ENCODE measurements around the gene NELFA. TPM values are rescaled to one million over a fixed set of nuclear protein-coding genes. Genes with fewer than 3 reads are reported as not detected.

NELFA gene
- total RNA-seq, 1 experiment from 2014 or later: 58.3 TPM

DNA sequence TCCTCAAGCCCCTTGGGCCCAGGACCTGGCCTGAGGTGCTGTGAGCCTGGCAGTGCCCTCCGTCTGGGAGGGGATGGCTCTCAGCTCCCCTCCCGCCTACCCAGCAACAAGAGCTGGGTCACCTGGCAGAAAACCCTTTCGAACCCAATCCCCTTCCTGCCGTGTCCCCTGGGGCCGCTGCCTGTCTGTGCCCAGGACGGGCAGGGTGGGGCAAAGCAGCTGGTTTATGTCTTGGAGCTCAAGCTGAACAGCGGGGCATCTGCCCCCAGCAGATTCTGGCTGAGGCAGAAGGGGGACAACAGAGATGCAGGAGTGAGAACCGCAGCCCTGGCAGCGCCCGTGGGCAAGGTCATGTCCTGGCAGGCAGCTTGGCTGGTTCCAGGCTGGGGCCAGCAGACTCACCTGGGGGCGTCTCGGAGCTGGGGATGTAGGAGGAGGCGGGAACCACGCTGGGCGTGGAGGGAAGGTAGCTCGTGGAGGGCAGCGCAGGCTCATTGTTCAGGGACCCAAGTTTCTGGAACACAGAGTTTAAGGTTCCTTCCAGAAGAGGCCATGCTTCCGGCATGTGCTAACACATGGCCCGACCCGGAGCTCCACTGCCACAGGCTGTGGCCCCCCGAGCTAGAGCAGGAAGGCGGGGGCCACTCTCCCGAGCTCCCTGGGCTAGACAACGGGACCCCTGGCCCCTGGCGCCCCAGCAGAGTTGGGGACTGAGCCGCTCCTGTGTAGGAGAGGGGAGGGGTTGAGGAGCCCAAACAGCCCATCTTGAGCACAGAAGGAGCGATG lies 24.2 kb downstream of the NELFA start:
- H3K27me3 ChIP-seq (replicated peaks; ENCODE audit: insufficient read depth, low read depth, low read length, poor library complexity): no peaks in the 10 kb centered on the region
- no peaks in the 10 kb centered on the region for H3K9me3 ChIP-seq (ENCODE audit: low read depth, low read length, poor library complexity, severe bottlenecking)
- BruUV-seq (replicated peaks): no TSS peak
- DNase-seq (ENCODE audit: low spot score): peak; percentile 34
- ChIA-PET POLR2A (ENCODE audit: low non-redundant PET) (no interaction called here), CTCF (no interaction called here)
- no peak overlapping the region for H3K27ac ChIP-seq (ENCODE audit: low read depth, low read length, poor library complexity, severe bottlenecking)
- intact Hi-C loops (cut with micrococcal nuclease; ENCODE audit: unreplicated experiment): no loop called here
- no peak overlapping the region for H3K4me3 ChIP-seq (ENCODE audit: low read depth, low read length, poor library complexity, severe bottlenecking)
- TF ChIP-seq EZH2 (IDR thresholded peaks at IDR 0.05; ENCODE audit: borderline replicate concordance, low read depth, low read length, poor library complexity, severe bottlenecking): no peak
- TF ChIP-seq, protein P1, sequence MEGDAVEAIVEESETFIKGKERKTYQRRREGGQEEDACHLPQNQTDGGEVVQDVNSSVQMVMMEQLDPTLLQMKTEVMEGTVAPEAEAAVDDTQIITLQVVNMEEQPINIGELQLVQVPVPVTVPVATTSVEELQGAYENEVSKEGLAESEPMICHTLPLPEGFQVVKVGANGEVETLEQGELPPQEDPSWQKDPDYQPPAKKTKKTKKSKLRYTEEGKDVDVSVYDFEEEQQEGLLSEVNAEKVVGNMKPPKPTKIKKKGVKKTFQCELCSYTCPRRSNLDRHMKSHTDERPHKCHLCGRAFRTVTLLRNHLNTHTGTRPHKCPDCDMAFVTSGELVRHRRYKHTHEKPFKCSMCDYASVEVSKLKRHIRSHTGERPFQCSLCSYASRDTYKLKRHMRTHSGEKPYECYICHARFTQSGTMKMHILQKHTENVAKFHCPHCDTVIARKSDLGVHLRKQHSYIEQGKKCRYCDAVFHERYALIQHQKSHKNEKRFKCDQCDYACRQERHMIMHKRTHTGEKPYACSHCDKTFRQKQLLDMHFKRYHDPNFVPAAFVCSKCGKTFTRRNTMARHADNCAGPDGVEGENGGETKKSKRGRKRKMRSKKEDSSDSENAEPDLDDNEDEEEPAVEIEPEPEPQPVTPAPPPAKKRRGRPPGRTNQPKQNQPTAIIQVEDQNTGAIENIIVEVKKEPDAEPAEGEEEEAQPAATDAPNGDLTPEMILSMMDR (conservative IDR thresholded peaks at IDR 0.05; ENCODE audit: low read depth, low read length): no peak
- H3K36me3 ChIP-seq (ENCODE audit: insufficient read depth, low read length, poor library complexity, severe bottlenecking): peaks cover 91% of the 10 kb centered on the region
- H3K4me1 ChIP-seq (ENCODE audit: insufficient read depth, low read length, poor library complexity, severe bottlenecking): peaks cover 3% of the 10 kb centered on the region

DNA sequence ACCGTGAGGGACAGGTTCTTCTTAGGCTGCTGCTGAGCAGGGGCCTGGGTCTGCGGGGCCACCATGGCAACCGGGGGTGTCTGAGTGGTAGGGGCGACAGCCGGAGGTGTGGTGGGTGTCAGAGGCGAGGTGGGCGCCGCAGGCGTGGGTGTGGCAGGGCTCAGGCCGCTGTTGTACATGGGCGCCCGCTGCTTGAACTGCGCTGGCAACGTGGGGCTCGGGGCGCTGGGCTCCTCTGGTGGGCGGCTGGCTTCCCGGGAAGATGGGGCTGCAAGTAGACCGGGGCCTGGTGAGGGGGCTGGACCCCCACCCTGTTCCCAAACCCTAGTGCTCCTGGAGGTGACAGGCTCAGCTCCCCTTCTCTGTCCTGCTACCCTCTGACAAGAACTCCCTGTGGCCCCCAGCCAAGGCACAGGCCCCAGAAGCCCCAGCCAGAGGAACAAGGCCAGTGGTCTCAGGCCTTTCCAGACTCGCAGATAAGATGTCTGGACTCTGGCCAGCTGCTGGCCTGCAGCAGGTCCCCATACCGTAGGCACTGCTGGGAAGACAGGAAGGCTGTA lies 24.8 kb downstream of the NELFA start:
- TF ChIP-seq EZH2 (IDR thresholded peaks at IDR 0.05; ENCODE audit: borderline replicate concordance, low read depth, low read length, poor library complexity, severe bottlenecking): no peak
- TF ChIP-seq, protein P1 (conservative IDR thresholded peaks at IDR 0.05; ENCODE audit: low read depth, low read length): no peak
- intact Hi-C loops (cut with micrococcal nuclease; ENCODE audit: unreplicated experiment): no loop called here
- CTCF ChIA-PET: no interaction called here
- Histone ChIP-seq H3K4me3 (ENCODE audit: low read depth, low read length, poor library complexity, severe bottlenecking) (no peak overlapping the region), H3K9me3 (ENCODE audit: low read depth, low read length, poor library complexity, severe bottlenecking) (no peaks in the 10 kb centered on the region), H3K36me3 (ENCODE audit: insufficient read depth, low read length, poor library complexity, severe bottlenecking) (peaks cover 93% of the 10 kb centered on the region), H3K27ac (ENCODE audit: low read depth, low read length, poor library complexity, severe bottlenecking) (no peak overlapping the region), H3K4me1 (ENCODE audit: insufficient read depth, low read length, poor library complexity, severe bottlenecking) (peaks cover 7% of the 10 kb centered on the region), H3K27me3 (replicated peaks; ENCODE audit: insufficient read depth, low read depth, low read length, poor library complexity) (no peaks in the 10 kb centered on the region)
- POLR2A ChIA-PET (ENCODE audit: low non-redundant PET): no interaction called here
- no peak for DNase-seq (ENCODE audit: low spot score)
- BruUV-seq (replicated peaks): no TSS peak

DNA sequence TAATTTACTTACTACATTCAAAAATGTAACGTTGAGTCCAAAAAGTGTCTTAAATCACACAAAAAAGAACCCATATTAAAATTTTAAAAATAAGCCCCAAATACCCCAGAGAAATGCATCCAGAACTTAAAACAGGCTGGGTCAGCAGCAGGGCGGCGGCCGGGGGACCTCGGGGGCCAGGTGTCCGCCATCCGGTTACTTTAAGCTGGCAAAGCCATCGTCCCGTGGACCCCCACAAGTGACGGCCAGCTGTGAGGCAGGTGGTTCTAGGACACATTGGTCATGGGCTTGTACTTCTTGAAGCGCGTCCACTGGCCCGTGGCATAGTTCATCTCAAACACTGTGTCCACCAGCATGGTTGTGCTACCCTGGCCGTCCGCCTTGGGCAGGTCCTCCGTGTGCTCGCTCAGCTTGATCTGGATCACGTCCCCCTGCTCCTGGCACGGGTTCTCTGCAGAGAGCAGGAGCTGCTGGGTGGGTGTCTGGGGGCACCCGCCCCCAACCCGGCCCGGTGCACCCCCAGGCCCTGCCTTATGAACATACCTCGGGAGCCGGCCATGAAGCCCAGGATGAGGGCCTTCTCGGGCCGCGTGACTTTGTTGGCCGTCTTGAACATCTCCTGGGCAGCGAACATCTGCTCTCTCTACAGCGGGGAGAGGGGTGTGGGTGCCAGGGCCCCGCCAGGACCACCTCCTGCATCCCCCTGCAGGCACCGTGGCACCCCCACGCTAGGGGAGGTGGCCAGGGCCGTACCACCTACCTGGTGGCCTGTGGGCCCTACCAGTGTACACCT lies 25.5 kb downstream of the NELFA start:
- BruUV-seq (replicated peaks): TSS peak; percentile 43
- CTCF ChIA-PET: no interaction called here

More for the DNA sequence above, 25.5 kb downstream of the NELFA start:
- H3K9me3 ChIP-seq (ENCODE audit: low read depth, low read length, poor library complexity, severe bottlenecking): no peaks in the 10 kb centered on the region
- H3K36me3 ChIP-seq (ENCODE audit: insufficient read depth, low read length, poor library complexity, severe bottlenecking): peaks cover 95% of the 10 kb centered on the region
- no peaks in the 10 kb centered on the region for H3K27me3 ChIP-seq (replicated peaks; ENCODE audit: insufficient read depth, low read depth, low read length, poor library complexity)
- peaks cover 7% of the 10 kb centered on the region for H3K4me1 ChIP-seq (ENCODE audit: insufficient read depth, low read length, poor library complexity, severe bottlenecking)
- intact Hi-C loops (cut with micrococcal nuclease; ENCODE audit: unreplicated experiment): no loop called here
- TF ChIP-seq EZH2 (IDR thresholded peaks at IDR 0.05; ENCODE audit: borderline replicate concordance, low read depth, low read length, poor library complexity, severe bottlenecking): no peak
- TF ChIP-seq, protein P1 (conservative IDR thresholded peaks at IDR 0.05; ENCODE audit: low read depth, low read length): no peak
- POLR2A ChIA-PET (ENCODE audit: low non-redundant PET): no interaction called here
- DNase-seq (ENCODE audit: low spot score): no peak
- no peak overlapping the region for H3K4me3 ChIP-seq (ENCODE audit: low read depth, low read length, poor library complexity, severe bottlenecking)
- H3K27ac ChIP-seq (ENCODE audit: low read depth, low read length, poor library complexity, severe bottlenecking): peak overlapping the region; percentile 12
